Mucosa of stomach (tissue), 1 donor: ENCODE results near the gene DTX3L.

ENCODE experiments used
- H3K27me3 ChIP-seq: one replicate; pipeline ENCODE4 v1.7.0; 2013; ENCODE audit warnings: mild to moderate bottlenecking, low read length; ENCODE audit not compliant: control insufficient read depth, insufficient read depth
- H3K36me3 ChIP-seq: one replicate; pipeline ENCODE4 v1.7.0; 2013; ENCODE audit warnings: low read length; ENCODE audit not compliant: control insufficient read depth, insufficient read depth
- H3K4me1 ChIP-seq: one replicate; pipeline ENCODE4 v1.7.0; 2013; ENCODE audit warnings: mild to moderate bottlenecking, low read length; ENCODE audit not compliant: control insufficient read depth, insufficient read depth
- H3K4me3 ChIP-seq: one replicate; pipeline ENCODE4 v1.7.0; 2013; ENCODE audit warnings: low read length
- H3K9ac ChIP-seq: one replicate; pipeline ENCODE4 v1.7.0; 2013; ENCODE audit warnings: mild to moderate bottlenecking, low read length, moderate library complexity
- H3K9me3 ChIP-seq: one replicate; pipeline ENCODE4 v1.7.0; 2013; ENCODE audit warnings: mild to moderate bottlenecking, low read length, moderate library complexity; ENCODE audit not compliant: control insufficient read depth
- donor health status: Pancreatic carcinoma.

DTX3L gene

DNA sequence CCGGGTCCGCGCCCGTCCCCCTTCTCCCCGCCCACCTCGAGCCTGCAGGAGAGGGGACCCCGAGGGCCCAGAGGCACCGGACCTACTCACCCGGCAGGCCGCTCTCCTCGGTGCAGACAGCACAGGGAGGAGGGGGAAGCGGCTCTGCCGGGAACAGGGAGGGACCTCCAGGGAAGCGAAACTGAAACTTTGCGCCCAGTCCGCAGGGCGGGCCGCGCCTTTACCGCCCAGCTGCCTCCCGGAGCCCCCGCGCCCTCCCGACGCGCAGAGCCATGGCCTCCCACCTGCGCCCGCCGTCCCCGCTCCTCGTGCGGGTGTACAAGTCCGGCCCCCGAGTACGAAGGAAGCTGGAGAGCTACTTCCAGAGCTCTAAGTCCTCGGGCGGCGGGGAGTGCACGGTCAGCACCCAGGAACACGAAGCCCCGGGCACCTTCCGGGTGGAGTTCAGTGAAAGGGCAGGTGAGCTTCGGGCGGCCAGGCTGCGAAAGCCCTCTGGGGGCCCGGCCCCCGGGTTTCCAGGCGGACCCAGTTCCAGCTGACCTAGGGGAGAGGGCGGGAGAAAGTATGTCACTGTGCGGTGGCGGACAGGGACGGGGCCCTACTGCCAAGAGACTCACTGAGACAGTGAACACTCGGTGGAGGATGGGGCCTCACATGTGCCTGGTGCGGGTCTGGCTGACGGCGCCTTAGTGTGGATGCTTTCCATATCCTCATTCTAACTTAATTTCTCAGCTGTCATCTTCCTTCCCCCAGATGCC, at the start of gene DTX3L, which contains the start of gene PARP9:
TSS of gene DTX3L (plus strand) at position 184 of the 758 bp plus-strand sequence. CDS start at position 273, 89 bp downstream.
TSS of gene PARP9 (minus strand) at position 146 of the 758 bp plus-strand sequence. CDS start 4,680 bp downstream, outside the sequence.
- H3K4me1 ChIP-seq = peaks cover 10% of the 10 kb centered on the region
- no peaks in the 10 kb centered on the region for H3K9me3 ChIP-seq
- H3K36me3 ChIP-seq = peaks cover 8% of the 10 kb centered on the region
- H3K9ac ChIP-seq = peak within 1 kb of the TSS; percentile 97
- no peaks in the 10 kb centered on the region for H3K27me3 ChIP-seq
- H3K4me3 ChIP-seq = peak within 1 kb of the TSS; percentile 33

GRCh38 chr3:122515020-122515468, 49.1 kb upstream of the DTX3L start:
- H3K4me3 ChIP-seq = peak overlapping the region; percentile 20
- H3K9me3 ChIP-seq = no peaks in the 10 kb centered on the region
- H3K4me1 ChIP-seq = peaks cover 9% of the 10 kb centered on the region
- H3K36me3 ChIP-seq = no peaks in the 10 kb centered on the region
- H3K9ac ChIP-seq = peak overlapping the region; percentile 74
- no peaks in the 10 kb centered on the region for H3K27me3 ChIP-seq

GRCh38 chr3:122515870-122516269, 48.3 kb upstream of the DTX3L start:
- H3K4me3 ChIP-seq = no peak overlapping the region
- no peaks in the 10 kb centered on the region for H3K9me3 ChIP-seq
- H3K36me3 ChIP-seq = no peaks in the 10 kb centered on the region
- H3K27me3 ChIP-seq = no peaks in the 10 kb centered on the region
- no peak overlapping the region for H3K9ac ChIP-seq
- H3K4me1 ChIP-seq = peaks cover 7% of the 10 kb centered on the region

DNA sequence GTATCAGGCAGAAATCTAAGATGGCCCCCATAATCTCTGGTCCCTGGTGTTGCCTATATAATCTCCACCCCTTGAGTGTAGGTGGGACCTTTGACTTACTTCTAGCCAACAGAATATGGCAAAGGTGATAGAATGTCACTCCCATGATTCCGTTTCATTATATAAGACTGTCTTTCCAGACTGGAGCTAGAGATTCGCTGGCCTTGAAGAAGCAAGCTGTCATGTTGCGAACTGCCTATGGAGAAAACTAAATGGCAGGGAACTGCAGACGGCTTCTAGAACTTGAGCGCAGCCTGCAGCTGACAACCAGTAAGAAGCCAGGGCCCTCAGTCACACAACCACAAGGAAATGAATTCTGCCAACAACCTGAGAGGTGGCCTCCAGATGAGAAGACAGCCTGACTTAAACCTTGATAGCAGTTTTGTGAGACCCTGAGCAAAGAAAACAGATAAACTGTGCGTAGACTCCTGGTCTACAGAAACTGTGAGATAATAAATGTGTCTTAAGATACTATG, 47.2 kb upstream of the DTX3L start:
- H3K36me3 ChIP-seq = no peaks in the 10 kb centered on the region
- H3K9ac ChIP-seq = no peak overlapping the region
- H3K4me1 ChIP-seq = peaks cover 4% of the 10 kb centered on the region
- H3K9me3 ChIP-seq = no peaks in the 10 kb centered on the region
- H3K27me3 ChIP-seq = no peaks in the 10 kb centered on the region
- no peak overlapping the region for H3K4me3 ChIP-seq

DNA sequence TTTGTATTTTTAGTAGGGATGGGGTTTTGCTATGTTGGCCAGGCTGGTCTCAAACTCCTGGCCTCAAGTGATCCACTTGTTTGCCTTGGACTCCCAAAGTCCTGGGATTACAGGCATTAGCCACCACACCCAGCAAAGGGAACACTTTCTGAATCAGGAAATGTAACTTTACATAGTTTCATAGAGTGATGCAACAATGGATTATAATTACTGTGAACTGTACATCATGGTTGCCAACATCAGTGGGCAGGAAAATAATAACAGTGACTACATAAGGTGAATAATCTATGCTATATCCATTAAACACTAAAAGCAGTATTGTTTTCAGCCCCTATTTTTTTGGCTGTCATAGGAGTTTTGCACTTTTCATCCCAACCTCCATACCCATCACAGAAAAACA, 44.4 kb upstream of the DTX3L start:
- no peaks in the 10 kb centered on the region for H3K4me1 ChIP-seq
- H3K4me3 ChIP-seq = no peak overlapping the region
- H3K27me3 ChIP-seq = no peaks in the 10 kb centered on the region
- no peaks in the 10 kb centered on the region for H3K36me3 ChIP-seq
- no peaks in the 10 kb centered on the region for H3K9me3 ChIP-seq
- H3K9ac ChIP-seq = no peak overlapping the region

GRCh38 chr3:122520861-122521260, 43.3 kb upstream of the DTX3L start:
- Histone ChIP-seq H3K9me3 (no peaks in the 10 kb centered on the region), H3K27me3 (no peaks in the 10 kb centered on the region), H3K4me1 (no peaks in the 10 kb centered on the region), H3K36me3 (no peaks in the 10 kb centered on the region), H3K4me3 (no peak overlapping the region), H3K9ac (no peak overlapping the region)

GRCh38 chr3:122523317-122523716, 40.8 kb upstream of the DTX3L start:
- no peaks in the 10 kb centered on the region for H3K36me3 ChIP-seq
- H3K4me3 ChIP-seq = no peak overlapping the region
- H3K27me3 ChIP-seq = no peaks in the 10 kb centered on the region

DNA sequence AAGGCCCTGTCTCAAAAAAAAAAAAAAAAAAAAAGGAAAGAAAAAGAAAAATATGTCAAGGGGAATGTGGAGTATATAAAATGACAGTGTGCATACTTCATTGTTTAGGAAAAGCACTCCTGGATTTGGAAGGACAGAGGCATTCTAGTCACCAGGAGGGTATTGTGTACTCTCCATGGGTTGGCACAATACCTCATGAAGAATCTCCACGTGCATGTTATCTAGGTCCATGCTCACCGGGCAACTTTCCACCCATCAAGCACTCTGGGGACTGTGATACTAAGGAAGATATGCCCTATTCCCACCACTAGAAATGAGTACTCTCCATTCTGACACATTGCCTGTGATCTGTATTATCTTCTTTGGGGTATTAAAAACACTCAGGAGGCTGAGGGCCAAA, 34.0 kb upstream of the DTX3L start:
- H3K4me1 ChIP-seq = no peaks in the 10 kb centered on the region
- no peaks in the 10 kb centered on the region for H3K9me3 ChIP-seq
- H3K36me3 ChIP-seq = peaks cover 15% of the 10 kb centered on the region
- no peaks in the 10 kb centered on the region for H3K27me3 ChIP-seq
- no peak overlapping the region for H3K9ac ChIP-seq
- H3K4me3 ChIP-seq = no peak overlapping the region

More at GRCh38 chr3:122523317-122523716, 40.8 kb upstream of the DTX3L start:
- Histone ChIP-seq H3K9ac (no peak overlapping the region), H3K9me3 (no peaks in the 10 kb centered on the region), H3K4me1 (no peaks in the 10 kb centered on the region)

DNA sequence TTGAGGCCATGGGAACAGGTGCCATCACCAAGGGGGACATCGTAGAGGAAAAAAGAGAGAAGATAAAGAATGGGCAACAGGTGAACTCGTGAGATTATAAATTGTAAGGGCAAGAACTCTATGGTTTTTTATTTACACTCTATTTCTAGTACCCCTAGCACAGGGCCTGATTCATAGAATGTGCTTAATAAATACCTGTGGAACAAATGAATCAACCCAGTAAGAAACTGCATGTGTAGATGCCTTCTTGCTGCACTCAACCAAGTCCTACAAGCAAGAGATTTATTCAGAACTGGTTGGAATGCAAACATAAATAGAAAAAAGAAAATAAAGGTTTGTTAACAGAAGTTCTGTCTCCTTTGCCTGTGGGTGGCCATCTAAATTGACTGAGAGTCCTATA, 30.7 kb upstream of the DTX3L start:
- H3K9ac ChIP-seq = no peak overlapping the region
- no peaks in the 10 kb centered on the region for H3K9me3 ChIP-seq
- no peak overlapping the region for H3K4me3 ChIP-seq
- peaks cover 20% of the 10 kb centered on the region for H3K36me3 ChIP-seq
- H3K4me1 ChIP-seq = no peaks in the 10 kb centered on the region
- no peaks in the 10 kb centered on the region for H3K27me3 ChIP-seq

DNA sequence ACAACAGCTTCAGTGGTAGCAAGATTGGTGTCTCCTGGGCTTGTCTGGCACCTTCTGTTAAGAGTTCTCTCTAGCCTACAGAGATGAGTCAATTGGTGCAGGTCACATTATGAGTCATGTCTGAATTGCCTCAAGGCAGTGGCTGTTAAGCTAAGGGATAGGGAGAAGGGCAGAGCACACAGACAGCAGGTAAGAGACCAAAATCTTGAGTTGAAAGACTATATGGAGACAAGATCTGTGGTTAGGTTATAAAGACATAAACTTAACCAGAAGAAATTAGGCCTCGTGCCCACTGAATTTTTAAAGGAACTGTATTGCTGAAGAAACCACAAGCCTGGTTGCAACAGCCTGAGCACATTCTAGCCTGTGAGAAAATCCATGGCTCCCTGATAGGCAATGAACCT, 30.2 kb upstream of the DTX3L start:
- peaks cover 20% of the 10 kb centered on the region for H3K36me3 ChIP-seq
- no peaks in the 10 kb centered on the region for H3K9me3 ChIP-seq
- no peaks in the 10 kb centered on the region for H3K4me1 ChIP-seq
- H3K9ac ChIP-seq = no peak overlapping the region
- H3K4me3 ChIP-seq = no peak overlapping the region
- no peaks in the 10 kb centered on the region for H3K27me3 ChIP-seq

GRCh38 chr3:122535964-122536631, 28.0 kb upstream of the DTX3L start:
- no peak overlapping the region for H3K9ac ChIP-seq
- peaks cover 20% of the 10 kb centered on the region for H3K36me3 ChIP-seq
- H3K4me3 ChIP-seq = no peak overlapping the region
- no peaks in the 10 kb centered on the region for H3K9me3 ChIP-seq
- no peaks in the 10 kb centered on the region for H3K27me3 ChIP-seq
- H3K4me1 ChIP-seq = no peaks in the 10 kb centered on the region

- no peak overlapping the region for H3K9ac ChIP-seq
- H3K9me3 ChIP-seq = no peaks in the 10 kb centered on the region
- no peaks in the 10 kb centered on the region for H3K4me1 ChIP-seq
- no peaks in the 10 kb centered on the region for H3K27me3 ChIP-seq
- no peak overlapping the region for H3K4me3 ChIP-seq
- peaks cover 20% of the 10 kb centered on the region for H3K36me3 ChIP-seq
These were observed 27.5 kb upstream of the DTX3L start for GRCh38 chr3:122536632-122537001.
